IMR-90 (cell line): ENCODE data around the gene PPM1L. TPM values are rescaled to one million over a fixed set of nuclear protein-coding genes. Genes with fewer than 3 reads are reported as not detected.

Experiments used
- ATAC-seq: fragments of 200-7000 bp; cut with Tn5 transposase; 2 replicates; pipeline ENCODE4 v1.9.1; 2020; ENCODE audit warnings: low read depth, mild to moderate bottlenecking, moderate library complexity
- BruUV-seq: library from RNA; stranded (reverse); fragments of 400-500 nt; replicated peaks from 2 replicates; lab custom pipeline; 2021; lab: Mats Ljungman, UMichigan
- CTCF ChIA-PET: fragments of 300-600 bp; formaldehyde crosslinking; extraction: SDS; loops from one replicate; lab custom pipeline; 2021; ENCODE audit warnings: antibody characterized with exemption; lab: Yijun Ruan, JAX
- POLR2A ChIA-PET: fragments of 300-600 bp; sonication (Branson Sonifier 250); formaldehyde crosslinking; loops from one replicate; lab custom pipeline; 2022; ENCODE audit warnings: antibody characterized with exemption; ENCODE audit not compliant: unreplicated experiment; lab: Charles Lee
- DNase-seq: peaks from one replicate; pipeline ENCODE4 v3.0.0; 2013
- H2AFZ ChIP-seq: replicated peaks from 2 replicates; pipeline ENCODE3; 2013; ENCODE audit warnings: low read length, mild to moderate bottlenecking; ENCODE audit not compliant: poor library complexity
- H2AK5ac ChIP-seq: 2 replicates; pipeline ENCODE4 v1.6.1; 2013; ENCODE audit warnings: low read depth, low read length, inconsistent platforms
- H2AK9ac ChIP-seq: replicated peaks from 2 replicates; pipeline ENCODE3; 2013; ENCODE audit warnings: mild to moderate bottlenecking, low read depth, low read length, moderate library complexity; ENCODE audit not compliant: poor library complexity
- H2BK120ac ChIP-seq: 2 replicates; pipeline ENCODE4 v1.6.1; 2013; ENCODE audit warnings: low read depth, low read length, inconsistent platforms
- H2BK15ac ChIP-seq: 3 replicates; pipeline ENCODE4 v1.6.1; 2013; ENCODE audit warnings: low read depth, low read length, inconsistent platforms
- H2BK20ac ChIP-seq: 2 replicates; pipeline ENCODE4 v1.6.1; 2013; ENCODE audit warnings: low read depth, mild to moderate bottlenecking, inconsistent platforms, low read length, moderate library complexity
- H2BK5ac ChIP-seq: 2 replicates; pipeline ENCODE4 v1.6.1; 2013; ENCODE audit warnings: mild to moderate bottlenecking, low read depth, low read length, inconsistent platforms; ENCODE audit not compliant: poor library complexity, severe bottlenecking
- H3K14ac ChIP-seq: replicated peaks from 2 replicates; pipeline ENCODE4 v1.6.1; 2013; ENCODE audit warnings: low read depth, low read length, inconsistent platforms
- H3K18ac ChIP-seq: 2 replicates; pipeline ENCODE4 v1.6.1; 2013; ENCODE audit warnings: low read depth, low read length, control low read depth
- H3K23ac ChIP-seq: 2 replicates; pipeline ENCODE4 v1.6.1; 2013; ENCODE audit warnings: low read depth, low read length, inconsistent platforms
- H3K27ac ChIP-seq: 2 replicates; pipeline ENCODE4 v1.5.1; 2013; ENCODE audit warnings: mild to moderate bottlenecking, control low read depth, low read length; ENCODE audit not compliant: insufficient read depth
- H3K27me3 ChIP-seq: 2 replicates; pipeline ENCODE4 v1.6.1; 2013; ENCODE audit warnings: low read length; ENCODE audit not compliant: control insufficient read depth, insufficient read depth
- H3K36me3 ChIP-seq: 2 replicates; pipeline ENCODE4 v1.6.1; 2013; ENCODE audit warnings: low read length, mixed read lengths; ENCODE audit not compliant: control insufficient read depth, insufficient read depth
- H3K4ac ChIP-seq: 2 replicates; pipeline ENCODE4 v1.6.1; 2013; ENCODE audit warnings: low read depth, low read length, inconsistent platforms
- H3K4me1 ChIP-seq: 2 replicates; pipeline ENCODE4 v1.6.1; 2013; ENCODE audit warnings: low read length, mixed read lengths; ENCODE audit not compliant: control insufficient read depth, insufficient read depth
- H3K4me2 ChIP-seq: 2 replicates; pipeline ENCODE4 v1.6.1; 2013; ENCODE audit warnings: low read depth, mild to moderate bottlenecking, control low read depth, low read length, moderate library complexity
- H3K4me3 ChIP-seq: 2 replicates; pipeline ENCODE4 v1.5.1; 2013; ENCODE audit warnings: low read depth, mild to moderate bottlenecking, control low read depth, low read length, moderate library complexity; ENCODE audit not compliant: insufficient read depth
- H3K56ac ChIP-seq: 2 replicates; pipeline ENCODE4 v1.6.1; 2013; ENCODE audit warnings: low read length, inconsistent platforms; ENCODE audit not compliant: insufficient read depth; ENCODE audit errors: extremely low read depth
- H3K79me1 ChIP-seq, 2 experiments: 2 replicates each; pipeline ENCODE4 v1.6.1; 2013; ENCODE audit warnings: low read length in 2 of 2, inconsistent platforms in 1 of 2, low read depth in 1 of 2
- H3K9ac ChIP-seq: 2 replicates; pipeline ENCODE4 v1.6.1; 2013; ENCODE audit warnings: low read depth, low read length, control low read depth
- H3K9me1 ChIP-seq: 2 replicates; pipeline ENCODE4 v1.6.1; 2013; ENCODE audit warnings: low read length, inconsistent platforms; ENCODE audit not compliant: insufficient read depth
- H3K9me3 ChIP-seq: 2 replicates; pipeline ENCODE4 v1.6.1; 2013; ENCODE audit warnings: low read length; ENCODE audit not compliant: control insufficient read depth, insufficient read depth
- H4K20me1 ChIP-seq: 2 replicates; pipeline ENCODE4 v1.6.1; 2013; ENCODE audit warnings: low read length, inconsistent platforms; ENCODE audit not compliant: insufficient read depth
- H4K5ac ChIP-seq: 2 replicates; pipeline ENCODE4 v1.6.1; 2013; ENCODE audit warnings: mild to moderate bottlenecking, low read depth, low read length, control low read depth
- H4K8ac ChIP-seq, 2 experiments: 2 replicates each; pipeline ENCODE4 v1.6.1; 2013; ENCODE audit warnings: low read depth in 2 of 2, low read length in 2 of 2, control low read depth in 1 of 2, inconsistent platforms in 1 of 2
- H4K91ac ChIP-seq: 2 replicates; pipeline ENCODE4 v1.6.1; 2013; ENCODE audit warnings: low read depth, low read length, inconsistent platforms; ENCODE audit not compliant: insufficient read depth
- CTCF ChIP-seq: conservative IDR thresholded peaks from 2 replicates; pipeline ENCODE4 v1.5.1; 2012; ENCODE audit warnings: mild to moderate bottlenecking, low read depth, low read length, improper control_type of control experiment
- MAZ ChIP-seq: IDR thresholded peaks from 2 replicates; pipeline ENCODE4 v1.6.1; 2012; ENCODE audit warnings: low read depth, mild to moderate bottlenecking, low read length, improper control_type of control experiment, moderate library complexity, borderline replicate concordance
- WGBS, 2 experiments: methylation state at CpG; one replicate each; pipeline versions ENCODE4 v1.1.5 to v1.1.7; 2013; ENCODE audit warnings: missing lambda C conversion rate in 2 of 2; ENCODE audit not compliant: insufficient read length in 1 of 2; ENCODE audit errors: extremely low coverage in 2 of 2; 5-methylcytosine and 5-hydroxymethylcytosine counted together
- dilution Hi-C: fragments of 300-500 bp; cut with HindIII; formaldehyde crosslinking; loops from one replicate; pipeline ENCODE4 v1.14.3; 2018; ENCODE audit warnings: low sequenced_read_pairs; ENCODE audit not compliant: unreplicated experiment
- in situ Hi-C: fragments of 300-500 bp; cut with MboI; formaldehyde crosslinking; loops from 3 replicates; pipeline ENCODE4 v1.14.3; 2019; ENCODE audit warnings: low sequenced_read_pairs, inconsistent platforms, mixed read lengths
- intact Hi-C: fragments of 100-400 bp; cut with micrococcal nuclease; formaldehyde crosslinking; loops from 2 replicates; pipeline ENCODE4 v1.10.0; 2022
- polyA plus RNA-seq, 3 experiments: library from polyadenylated mRNA; depleted of rRNA; stranded (reverse); fragments of >200 nt; gene quantifications; 2 replicates each; pipeline ENCODE4 v1.2.3, GENCODE V29; 2012; ENCODE audit warnings: low replicate concordance in 1 of 3
- total RNA-seq: library from RNA; depleted of rRNA; stranded (reverse); fragments of >200 nt; gene quantifications from 2 replicates; pipeline ENCODE4 v1.2.3, GENCODE V29; 2012

Gene PPM1L
- total and polyA plus RNA-seq, 2 of the 4 experiments (the other 2 are of a cell fraction), result 0.14 to 0.18 TPM

GRCh38 chr3:161104561-161105551, 348.8 kb downstream of the PPM1L start, which contains the start of gene B3GALNT1 (continued):
- no peak for TF ChIP-seq CTCF

GRCh38 chr3:161107311-161107710, 351.3 kb downstream of the PPM1L start:
- whole genome bisulfite sequencing, 2 experiments, result no CpG with 5 or more reads among the region's 1 CpG
- Histone ChIP-seq H4K91ac (no peak overlapping the region), H3K36me3 (no peaks in the 10 kb centered on the region), H4K20me1 (no peaks in the 10 kb centered on the region), H3K27ac (no peak overlapping the region), H3K4me3 (no peak overlapping the region), H3K9me3 (no peaks in the 10 kb centered on the region), H3K18ac (no peak overlapping the region), H3K27me3 (no peaks in the 10 kb centered on the region), H3K4me1 (no peaks in the 10 kb centered on the region), H2BK120ac (no peak overlapping the region), H2AK9ac (no peak overlapping the region), H3K14ac (no peak overlapping the region), H3K9ac (no peak overlapping the region), H2BK5ac (no peak overlapping the region), H3K56ac (no peak overlapping the region), H2BK15ac (no peak overlapping the region), H3K9me1 (no peaks in the 10 kb centered on the region), H3K4me2 (no peak overlapping the region), H4K8ac (no peak overlapping the region), H2BK20ac (no peak overlapping the region), H3K4ac (no peak overlapping the region), H3K23ac (no peak overlapping the region), H3K79me1 (no peaks in the 10 kb centered on the region), H4K5ac (no peak overlapping the region), H2AFZ (no peak overlapping the region), H2AK5ac (no peak overlapping the region)
- intact Hi-C loops, result no loop called here
- DNase-seq (no peak), ATAC-seq (no peak)
- no TSS peak for BruUV-seq
- in situ Hi-C loops, result no loop called here
- no peak for TF ChIP-seq MAZ
- dilution Hi-C loops, result no loop called here
- ChIA-PET POLR2A (no interaction called here), CTCF (no interaction called here)
